GM23338 (cell line): Measurements from ENCODE around the gene PLPP2. TPM values are rescaled to one million over a fixed set of nuclear protein-coding genes. Genes with fewer than 3 reads are reported as not detected.

Experiments used
- ATAC-seq: fragments of 200-7000 bp; cut with Tn5 transposase; 3 replicates; pipeline ENCODE4 v1.9.1; 2020
- DNase-seq: peaks from one replicate; pipeline ENCODE4 v3.0.0-alpha.2; 2015; ENCODE audit warnings: low spot score
- H2AFZ ChIP-seq: fragments of 200-600 bp; sonication (generic); 2 replicates; pipeline ENCODE4 v1.8.0; 2016; ENCODE audit warnings: antibody characterized with exemption, mild to moderate bottlenecking, moderate library complexity
- H3F3A ChIP-seq: fragments of 200-600 bp; sonication (generic); replicated peaks from 2 replicates; pipeline ENCODE4 v1.8.0; 2017; ENCODE audit warnings: antibody characterized with exemption, mixed run types, low read depth
- H3K27ac ChIP-seq: fragments of 200-600 bp; sonication (generic); 2 replicates; pipeline ENCODE4 v1.6.1; 2016; ENCODE audit warnings: low read depth
- H3K27me3 ChIP-seq: fragments of 200-600 bp; sonication (generic); 2 replicates; pipeline ENCODE4 v1.8.0; 2016; ENCODE audit warnings: mild to moderate bottlenecking, mixed run types, moderate library complexity; ENCODE audit not compliant: insufficient read depth
- H3K36me3 ChIP-seq: fragments of 200-600 bp; sonication (generic); 2 replicates; pipeline ENCODE4 v1.8.0; 2016; ENCODE audit warnings: mild to moderate bottlenecking; ENCODE audit not compliant: insufficient read depth
- H3K4me1 ChIP-seq: fragments of 200-600 bp; sonication (generic); 2 replicates; pipeline ENCODE4 v1.8.0; 2016; ENCODE audit warnings: mild to moderate bottlenecking, moderate library complexity; ENCODE audit not compliant: insufficient read depth
- H3K4me2 ChIP-seq: fragments of 200-600 bp; sonication (generic); 2 replicates; pipeline ENCODE4 v1.7.1; 2017; ENCODE audit warnings: mixed run types
- H3K4me3 ChIP-seq: fragments of 200-600 bp; sonication (generic); 2 replicates; pipeline ENCODE4 v1.6.1; 2016; ENCODE audit warnings: mixed run types
- H3K79me2 ChIP-seq: fragments of 200-600 bp; sonication (generic); replicated peaks from 2 replicates; pipeline ENCODE4 v1.8.0; 2017; ENCODE audit warnings: mild to moderate bottlenecking; ENCODE audit not compliant: insufficient read depth
- H3K9me2 ChIP-seq: fragments of 200-600 bp; sonication (generic); 2 replicates; pipeline ENCODE4 v1.8.0; 2017; ENCODE audit not compliant: insufficient read depth
- H4K20me1 ChIP-seq: fragments of 200-600 bp; sonication (generic); replicated peaks from 2 replicates; pipeline ENCODE4 v1.8.0; 2017; ENCODE audit warnings: mild to moderate bottlenecking; ENCODE audit not compliant: insufficient read depth
- H3K27ac Mint-ChIP-seq: 2 replicates; pipeline ENCODE4 v1.8.0; 2020; ENCODE audit warnings: inconsistent platforms, mild to moderate bottlenecking, moderate library complexity, mixed read lengths
- H3K27me3 Mint-ChIP-seq: 3 replicates; pipeline ENCODE4 v1.8.0; 2022; ENCODE audit warnings: low read depth, mild to moderate bottlenecking, moderate library complexity, mixed read lengths, inconsistent platforms; ENCODE audit not compliant: insufficient read depth, poor library complexity
- H3K36me3 Mint-ChIP-seq: 3 replicates; pipeline ENCODE4 v1.8.0; 2021; ENCODE audit warnings: low read depth, mild to moderate bottlenecking, inconsistent platforms, moderate library complexity, mixed read lengths
- H3K4me1 Mint-ChIP-seq: 3 replicates; pipeline ENCODE4 v1.8.0; 2020; ENCODE audit warnings: mild to moderate bottlenecking, inconsistent platforms, mixed read lengths
- H3K4me3 Mint-ChIP-seq: 3 replicates; pipeline ENCODE4 v1.8.0; 2021; ENCODE audit warnings: moderate library complexity, mild to moderate bottlenecking, inconsistent platforms, mixed read lengths
- H3K9me3 Mint-ChIP-seq: 3 replicates; pipeline ENCODE4 v1.8.0; 2020; ENCODE audit warnings: moderate library complexity, mild to moderate bottlenecking, inconsistent platforms, mixed read lengths
- JUNB ChIP-seq: IDR thresholded peaks from one replicate; pipeline ENCODE4 v1.6.1; 2016; ENCODE audit warnings: antibody characterized with exemption; ENCODE audit not compliant: unreplicated experiment
- NANOG ChIP-seq: IDR thresholded peaks from 2 replicates; pipeline ENCODE4 v1.6.1; 2016; ENCODE audit warnings: antibody characterized with exemption, borderline replicate concordance
- POLR2AphosphoS5 ChIP-seq: IDR thresholded peaks from 2 replicates; pipeline ENCODE4 v1.6.1; 2016; ENCODE audit warnings: antibody characterized with exemption, low read depth
- ZNF114 ChIP-seq: fragments of 250-450 bp; sonication (Bioruptor Pico); IDR thresholded peaks from 2 replicates; pipeline ENCODE4 v1.5.0; 2020; ENCODE audit warnings: mild to moderate bottlenecking, moderate library complexity
- ZNF331 ChIP-seq: fragments of 250-450 bp; sonication (Bioruptor Pico); IDR thresholded peaks from 2 replicates; pipeline ENCODE4 v1.5.0; 2020; ENCODE audit warnings: low read depth, mild to moderate bottlenecking, moderate library complexity
- polyA plus RNA-seq: library from polyadenylated mRNA; unstranded; fragments of >200 nt; fragmentation: Nextera tagmentation; extraction: Ambion mirVana; gene quantifications from 2 replicates; pipeline ENCODE4 v1.2.1, GENCODE V29; 2016
- total RNA-seq: library from RNA; depleted of rRNA; stranded (reverse); fragments of >200 nt; shearing (Covaris generic); gene quantifications from 2 replicates; pipeline ENCODE4 v1.2.3, GENCODE V29; 2014
- TF ChIP-seq, protein P1 (sequence below), 2 experiments: fragments of 200-600 bp in 1 of 2; sonication (generic) in 1 of 2; conservative IDR thresholded peaks; 2 replicates each; pipeline versions ENCODE4 v1.5.1 to v1.6.1; 2016 to 2017; ENCODE audit warnings: antibody characterized with exemption in 2 of 2, low read depth in 2 of 2, mild to moderate bottlenecking in 2 of 2, moderate library complexity in 1 of 2
- TF ChIP-seq, protein P2 (sequence below): fragments of 250-450 bp; sonication (Bioruptor Pico); IDR thresholded peaks from 2 replicates; pipeline ENCODE4 v1.5.0; 2020; ENCODE audit warnings: mild to moderate bottlenecking, moderate library complexity
- TF ChIP-seq, protein P3 (sequence below): IDR thresholded peaks from one replicate; pipeline ENCODE4 v1.6.1; 2018; ENCODE audit warnings: antibody characterized with exemption; ENCODE audit not compliant: unreplicated experiment

Gene PLPP2
- total and polyA plus RNA-seq, 2 experiments from 2014 or later: 58.3 to 82.6 TPM

DNA sequence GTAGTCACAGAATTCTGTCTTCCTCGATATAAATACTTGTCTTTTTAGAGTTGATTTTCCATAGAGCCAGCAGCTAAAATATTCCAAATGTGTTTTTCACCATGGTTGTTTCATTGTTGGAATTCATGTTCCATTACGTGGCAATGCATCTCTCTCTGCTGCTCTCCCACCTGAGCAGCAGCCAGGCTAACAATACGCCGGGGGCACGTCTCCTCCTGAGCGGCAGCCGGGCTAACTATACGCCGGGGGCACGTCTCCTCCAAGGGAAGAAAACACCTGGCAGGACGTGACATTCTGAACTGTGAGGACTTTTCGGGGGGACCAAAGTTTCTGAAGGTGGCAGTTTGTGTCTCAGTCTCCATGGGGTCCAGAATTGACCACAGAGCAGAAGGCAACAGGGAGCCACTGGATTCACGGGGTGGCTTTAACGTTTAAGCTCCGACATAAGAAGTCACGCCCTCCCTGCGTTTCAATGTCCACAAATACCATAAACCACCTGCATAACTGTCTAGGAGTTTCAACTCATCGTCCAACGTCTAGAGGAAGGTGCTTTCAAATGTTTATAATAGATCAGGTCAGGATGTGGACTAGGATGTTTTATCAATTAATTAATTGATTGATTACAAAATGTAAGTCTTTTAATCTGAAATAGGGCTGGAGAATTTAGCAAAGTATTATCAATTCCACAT is 15.1 kb downstream of the PLPP2 start:
- TF ChIP-seq POLR2AphosphoS5: no peak
- TF ChIP-seq NANOG: no peak
- TF ChIP-seq ZNF114: no peak
- TF ChIP-seq, protein P1, sequence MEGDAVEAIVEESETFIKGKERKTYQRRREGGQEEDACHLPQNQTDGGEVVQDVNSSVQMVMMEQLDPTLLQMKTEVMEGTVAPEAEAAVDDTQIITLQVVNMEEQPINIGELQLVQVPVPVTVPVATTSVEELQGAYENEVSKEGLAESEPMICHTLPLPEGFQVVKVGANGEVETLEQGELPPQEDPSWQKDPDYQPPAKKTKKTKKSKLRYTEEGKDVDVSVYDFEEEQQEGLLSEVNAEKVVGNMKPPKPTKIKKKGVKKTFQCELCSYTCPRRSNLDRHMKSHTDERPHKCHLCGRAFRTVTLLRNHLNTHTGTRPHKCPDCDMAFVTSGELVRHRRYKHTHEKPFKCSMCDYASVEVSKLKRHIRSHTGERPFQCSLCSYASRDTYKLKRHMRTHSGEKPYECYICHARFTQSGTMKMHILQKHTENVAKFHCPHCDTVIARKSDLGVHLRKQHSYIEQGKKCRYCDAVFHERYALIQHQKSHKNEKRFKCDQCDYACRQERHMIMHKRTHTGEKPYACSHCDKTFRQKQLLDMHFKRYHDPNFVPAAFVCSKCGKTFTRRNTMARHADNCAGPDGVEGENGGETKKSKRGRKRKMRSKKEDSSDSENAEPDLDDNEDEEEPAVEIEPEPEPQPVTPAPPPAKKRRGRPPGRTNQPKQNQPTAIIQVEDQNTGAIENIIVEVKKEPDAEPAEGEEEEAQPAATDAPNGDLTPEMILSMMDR (conservative IDR thresholded peaks at IDR 0.05; ENCODE audit: low read depth in 2 of 2): no peak
- no peak for TF ChIP-seq JUNB
- no peak for TF ChIP-seq ZNF331
- TF ChIP-seq, protein P2, sequence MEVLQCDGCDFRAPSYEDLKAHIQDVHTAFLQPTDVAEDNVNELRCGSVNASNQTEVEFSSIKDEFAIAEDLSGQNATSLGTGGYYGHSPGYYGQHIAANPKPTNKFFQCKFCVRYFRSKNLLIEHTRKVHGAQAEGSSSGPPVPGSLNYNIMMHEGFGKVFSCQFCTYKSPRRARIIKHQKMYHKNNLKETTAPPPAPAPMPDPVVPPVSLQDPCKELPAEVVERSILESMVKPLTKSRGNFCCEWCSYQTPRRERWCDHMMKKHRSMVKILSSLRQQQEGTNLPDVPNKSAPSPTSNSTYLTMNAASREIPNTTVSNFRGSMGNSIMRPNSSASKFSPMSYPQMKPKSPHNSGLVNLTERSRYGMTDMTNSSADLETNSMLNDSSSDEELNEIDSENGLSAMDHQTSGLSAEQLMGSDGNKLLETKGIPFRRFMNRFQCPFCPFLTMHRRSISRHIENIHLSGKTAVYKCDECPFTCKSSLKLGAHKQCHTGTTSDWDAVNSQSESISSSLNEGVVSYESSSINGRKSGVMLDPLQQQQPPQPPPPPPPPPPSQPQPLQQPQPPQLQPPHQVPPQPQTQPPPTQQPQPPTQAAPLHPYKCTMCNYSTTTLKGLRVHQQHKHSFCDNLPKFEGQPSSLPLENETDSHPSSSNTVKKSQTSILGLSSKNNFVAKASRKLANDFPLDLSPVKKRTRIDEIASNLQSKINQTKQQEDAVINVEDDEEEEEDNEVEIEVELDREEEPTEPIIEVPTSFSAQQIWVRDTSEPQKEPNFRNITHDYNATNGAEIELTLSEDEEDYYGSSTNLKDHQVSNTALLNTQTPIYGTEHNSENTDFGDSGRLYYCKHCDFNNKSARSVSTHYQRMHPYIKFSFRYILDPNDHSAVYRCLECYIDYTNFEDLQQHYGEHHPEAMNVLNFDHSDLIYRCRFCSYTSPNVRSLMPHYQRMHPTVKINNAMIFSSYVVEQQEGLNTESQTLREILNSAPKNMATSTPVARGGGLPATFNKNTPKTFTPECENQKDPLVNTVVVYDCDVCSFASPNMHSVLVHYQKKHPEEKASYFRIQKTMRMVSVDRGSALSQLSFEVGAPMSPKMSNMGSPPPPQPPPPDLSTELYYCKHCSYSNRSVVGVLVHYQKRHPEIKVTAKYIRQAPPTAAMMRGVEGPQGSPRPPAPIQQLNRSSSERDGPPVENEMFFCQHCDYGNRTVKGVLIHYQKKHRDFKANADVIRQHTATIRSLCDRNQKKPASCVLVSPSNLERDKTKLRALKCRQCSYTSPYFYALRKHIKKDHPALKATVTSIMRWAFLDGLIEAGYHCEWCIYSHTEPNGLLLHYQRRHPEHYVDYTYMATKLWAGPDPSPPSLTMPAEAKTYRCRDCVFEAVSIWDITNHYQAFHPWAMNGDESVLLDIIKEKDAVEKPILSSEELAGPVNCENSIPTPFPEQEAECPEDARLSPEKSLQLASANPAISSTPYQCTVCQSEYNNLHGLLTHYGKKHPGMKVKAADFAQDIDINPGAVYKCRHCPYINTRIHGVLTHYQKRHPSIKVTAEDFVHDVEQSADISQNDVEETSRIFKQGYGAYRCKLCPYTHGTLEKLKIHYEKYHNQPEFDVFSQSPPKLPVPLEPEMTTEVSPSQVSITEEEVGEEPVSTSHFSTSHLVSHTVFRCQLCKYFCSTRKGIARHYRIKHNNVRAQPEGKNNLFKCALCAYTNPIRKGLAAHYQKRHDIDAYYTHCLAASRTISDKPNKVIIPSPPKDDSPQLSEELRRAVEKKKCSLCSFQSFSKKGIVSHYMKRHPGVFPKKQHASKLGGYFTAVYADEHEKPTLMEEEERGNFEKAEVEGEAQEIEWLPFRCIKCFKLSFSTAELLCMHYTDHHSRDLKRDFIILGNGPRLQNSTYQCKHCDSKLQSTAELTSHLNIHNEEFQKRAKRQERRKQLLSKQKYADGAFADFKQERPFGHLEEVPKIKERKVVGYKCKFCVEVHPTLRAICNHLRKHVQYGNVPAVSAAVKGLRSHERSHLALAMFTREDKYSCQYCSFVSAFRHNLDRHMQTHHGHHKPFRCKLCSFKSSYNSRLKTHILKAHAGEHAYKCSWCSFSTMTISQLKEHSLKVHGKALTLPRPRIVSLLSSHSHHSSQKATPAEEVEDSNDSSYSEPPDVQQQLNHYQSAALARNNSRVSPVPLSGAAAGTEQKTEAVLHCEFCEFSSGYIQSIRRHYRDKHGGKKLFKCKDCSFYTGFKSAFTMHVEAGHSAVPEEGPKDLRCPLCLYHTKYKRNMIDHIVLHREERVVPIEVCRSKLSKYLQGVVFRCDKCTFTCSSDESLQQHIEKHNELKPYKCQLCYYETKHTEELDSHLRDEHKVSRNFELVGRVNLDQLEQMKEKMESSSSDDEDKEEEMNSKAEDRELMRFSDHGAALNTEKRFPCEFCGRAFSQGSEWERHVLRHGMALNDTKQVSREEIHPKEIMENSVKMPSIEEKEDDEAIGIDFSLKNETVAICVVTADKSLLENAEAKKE (CRISPR knock-in tag): no peak
- TF ChIP-seq, protein P3, sequence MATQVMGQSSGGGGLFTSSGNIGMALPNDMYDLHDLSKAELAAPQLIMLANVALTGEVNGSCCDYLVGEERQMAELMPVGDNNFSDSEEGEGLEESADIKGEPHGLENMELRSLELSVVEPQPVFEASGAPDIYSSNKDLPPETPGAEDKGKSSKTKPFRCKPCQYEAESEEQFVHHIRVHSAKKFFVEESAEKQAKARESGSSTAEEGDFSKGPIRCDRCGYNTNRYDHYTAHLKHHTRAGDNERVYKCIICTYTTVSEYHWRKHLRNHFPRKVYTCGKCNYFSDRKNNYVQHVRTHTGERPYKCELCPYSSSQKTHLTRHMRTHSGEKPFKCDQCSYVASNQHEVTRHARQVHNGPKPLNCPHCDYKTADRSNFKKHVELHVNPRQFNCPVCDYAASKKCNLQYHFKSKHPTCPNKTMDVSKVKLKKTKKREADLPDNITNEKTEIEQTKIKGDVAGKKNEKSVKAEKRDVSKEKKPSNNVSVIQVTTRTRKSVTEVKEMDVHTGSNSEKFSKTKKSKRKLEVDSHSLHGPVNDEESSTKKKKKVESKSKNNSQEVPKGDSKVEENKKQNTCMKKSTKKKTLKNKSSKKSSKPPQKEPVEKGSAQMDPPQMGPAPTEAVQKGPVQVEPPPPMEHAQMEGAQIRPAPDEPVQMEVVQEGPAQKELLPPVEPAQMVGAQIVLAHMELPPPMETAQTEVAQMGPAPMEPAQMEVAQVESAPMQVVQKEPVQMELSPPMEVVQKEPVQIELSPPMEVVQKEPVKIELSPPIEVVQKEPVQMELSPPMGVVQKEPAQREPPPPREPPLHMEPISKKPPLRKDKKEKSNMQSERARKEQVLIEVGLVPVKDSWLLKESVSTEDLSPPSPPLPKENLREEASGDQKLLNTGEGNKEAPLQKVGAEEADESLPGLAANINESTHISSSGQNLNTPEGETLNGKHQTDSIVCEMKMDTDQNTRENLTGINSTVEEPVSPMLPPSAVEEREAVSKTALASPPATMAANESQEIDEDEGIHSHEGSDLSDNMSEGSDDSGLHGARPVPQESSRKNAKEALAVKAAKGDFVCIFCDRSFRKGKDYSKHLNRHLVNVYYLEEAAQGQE: no peak
- H3K36me3 Mint-ChIP-seq: peaks cover 18% of the 10 kb centered on the region; the same call in 2 of the 3 replicates
- Histone ChIP-seq H3K4me3 (no peak overlapping the region), H3K27me3 (no peaks in the 10 kb centered on the region), H3K36me3 (no peaks in the 10 kb centered on the region; the same call in 1 of the 2 replicates), H3F3A (no peaks in the 10 kb centered on the region), H3K79me2 (no peaks in the 10 kb centered on the region), H3K4me2 (no peak overlapping the region), H3K4me1 (peaks cover 6% of the 10 kb centered on the region), H2AFZ (no peak overlapping the region), H3K9me2 (no peaks in the 10 kb centered on the region), H4K20me1 (no peaks in the 10 kb centered on the region), H3K27ac (no peak overlapping the region)
- H3K27ac Mint-ChIP-seq: no peak overlapping the region
- H3K4me1 Mint-ChIP-seq: peaks cover 13% of the 10 kb centered on the region
- H3K4me3 Mint-ChIP-seq: no peak overlapping the region
- DNase-seq (no peak), ATAC-seq (no peak)
- H3K27me3 Mint-ChIP-seq: peaks cover 11% of the 10 kb centered on the region
- H3K9me3 Mint-ChIP-seq: no peaks in the 10 kb centered on the region; the same call in 2 of the 3 replicates
